Activated gamma-delta T cell treated with Interleukin-2 at 50 U/mL for 16 hours (primary cell): Measurements from ENCODE around the gene RAB29.
A peak's percentile ranks its signal among the peaks of the same experiment; 100 is the strongest.
"Not testable (repeated sequence)": the region's sequence is repeated elsewhere in the genome, so short reads cannot be mapped to it uniquely, and the experiment has no call there.

Source experiments
- DNase-seq: peaks from one replicate; pipeline ENCODE4 v3.0.0-alpha.2; 2020

RAB29 gene

DNA sequence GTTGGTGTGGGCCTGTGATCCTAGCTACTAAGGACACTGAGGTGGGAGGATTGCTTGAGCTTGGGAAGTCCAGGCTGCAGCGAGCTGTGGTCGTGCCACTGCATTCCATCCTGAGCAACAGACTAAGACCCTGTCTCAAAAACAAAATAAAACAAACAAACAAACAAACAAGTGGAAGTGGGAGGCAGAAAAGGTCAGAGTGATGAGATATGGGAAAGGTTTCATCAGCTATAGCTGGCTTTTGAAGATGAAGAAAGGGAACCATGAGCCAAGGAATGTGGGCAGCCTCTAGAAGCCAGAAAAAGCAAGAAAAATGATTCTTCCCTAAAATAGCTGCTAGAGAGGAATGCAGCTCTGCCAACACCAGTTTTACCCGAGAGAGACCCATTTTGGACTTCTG, 14.7 kb downstream of the RAB29 start:
- DNase-seq: no peak

- no peak for DNase-seq
These were observed 18.7 kb downstream of the RAB29 start for GRCh38 chr1:205756552-205756951.

- DNase-seq: no peak
These were observed 20.4 kb downstream of the RAB29 start for GRCh38 chr1:205754857-205755256.

DNA sequence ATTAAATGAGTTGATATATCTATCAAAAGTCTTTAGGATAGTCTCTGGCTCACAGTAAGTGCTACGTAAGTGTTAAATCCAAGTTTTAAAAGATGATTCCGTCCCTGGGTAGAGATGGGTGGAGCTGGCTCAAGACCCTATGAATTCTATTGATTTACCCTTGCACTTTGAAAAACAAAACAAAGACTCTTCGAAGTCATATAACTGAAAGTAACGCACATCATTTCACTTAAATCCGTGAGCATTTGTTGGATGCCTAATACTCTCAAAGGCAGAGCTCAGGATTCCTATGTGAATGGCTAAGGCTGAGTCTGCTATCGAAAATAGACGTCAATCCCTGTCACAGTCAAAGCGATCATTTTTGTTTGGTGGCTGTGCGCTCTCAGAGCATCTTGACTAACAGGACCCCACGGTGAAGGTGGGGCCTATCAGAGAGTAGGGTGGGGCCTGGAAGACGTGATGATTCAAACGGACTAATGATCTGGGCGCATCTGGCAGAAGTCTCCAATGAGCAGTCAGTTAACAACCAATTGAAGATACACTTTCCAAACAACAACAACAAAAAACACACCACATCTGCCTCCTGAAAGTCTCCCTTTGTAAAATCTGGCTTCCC, 24.1 kb downstream of the RAB29 start:
- no peak for DNase-seq

DNA sequence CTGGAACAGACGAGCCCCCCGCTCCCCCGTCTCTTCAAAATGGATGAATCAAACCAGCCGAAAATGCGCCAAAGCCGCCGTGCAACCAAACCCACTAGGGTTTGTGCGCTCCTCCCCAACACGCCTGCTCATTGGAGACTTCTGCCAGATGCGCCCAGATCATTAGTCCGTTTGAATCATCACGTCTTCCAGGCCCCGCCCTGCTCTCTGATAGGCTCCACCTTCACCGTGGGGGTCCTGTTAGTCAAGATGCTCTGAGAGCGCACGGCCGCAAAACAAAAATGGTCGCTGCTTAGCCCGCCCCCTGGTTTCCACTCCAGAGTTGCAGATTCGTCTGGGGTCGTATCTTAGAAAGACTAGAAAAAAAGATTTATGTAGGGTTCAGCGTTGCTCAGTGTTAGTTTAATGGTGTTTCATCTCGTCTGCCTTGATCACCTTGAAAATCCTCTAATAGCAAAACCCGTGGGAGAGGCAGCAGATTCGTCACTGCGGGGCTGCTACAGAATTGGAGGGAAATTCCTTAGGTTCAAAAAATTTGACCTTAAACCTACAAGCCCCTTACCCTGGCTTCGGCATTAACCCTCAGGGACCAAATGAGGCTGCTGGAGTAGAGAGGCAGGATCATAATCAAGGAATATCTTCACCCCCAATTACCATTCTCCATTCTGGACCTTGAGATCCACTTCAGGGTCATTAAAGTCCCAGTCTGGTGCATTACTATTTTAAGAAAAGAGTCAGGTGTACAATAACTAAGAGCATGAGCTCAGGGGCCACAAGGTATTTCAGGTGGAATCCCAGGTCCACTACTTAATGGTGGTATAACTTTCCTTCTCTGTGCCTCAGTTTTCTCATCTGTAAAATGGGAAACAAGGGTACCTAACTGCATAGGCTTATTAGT, 24.9 kb downstream of the RAB29 start, which contains the start of gene NUCKS1:
NUCKS1 (minus strand) TSS at position 45 of the 898 bp plus-strand sequence. CDS start 209 bp downstream, outside the sequence.
- peak; percentile 97 for DNase-seq

GRCh38 chr1:205749234-205750137, 25.8 kb downstream of the RAB29 start:
- DNase-seq: peak; percentile 96

GRCh38 chr1:205748403-205749233, 26.7 kb downstream of the RAB29 start:
- DNase-seq: no peak

- no peak for DNase-seq
These were observed 28.4 kb downstream of the RAB29 start for GRCh38 chr1:205746757-205747412.

- DNase-seq: no peak
These were observed 30.9 kb downstream of the RAB29 start for GRCh38 chr1:205744403-205744802.

GRCh38 chr1:205743977-205744376, 31.3 kb downstream of the RAB29 start:
- no peak for DNase-seq

GRCh38 chr1:205741681-205742080, 33.6 kb downstream of the RAB29 start:
- no peak for DNase-seq

GRCh38 chr1:205739348-205740160, 35.7 kb downstream of the RAB29 start:
- no peak for DNase-seq

DNA sequence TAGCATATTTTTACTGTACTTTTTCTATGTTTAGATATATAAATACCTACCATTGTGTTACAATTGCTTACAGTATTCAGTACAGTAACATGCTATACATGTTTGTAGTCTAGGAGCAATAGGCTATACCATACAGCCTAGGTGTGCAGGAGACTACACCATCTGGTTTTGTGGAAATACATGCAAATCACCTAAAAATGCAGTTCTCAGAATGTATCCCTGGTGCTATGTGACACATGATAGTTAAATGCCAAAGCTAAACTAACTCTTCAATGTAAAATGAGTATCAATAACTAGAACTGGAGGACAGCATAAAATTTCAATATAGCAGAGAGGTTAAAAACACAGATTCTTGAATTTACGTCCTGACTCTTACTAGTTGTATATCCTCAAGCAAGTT, 40.1 kb downstream of the RAB29 start:
- DNase-seq: no peak

- DNase-seq: no peak
These were observed 41.7 kb downstream of the RAB29 start for GRCh38 chr1:205733438-205734175.

GRCh38 chr1:205729945-205730610, 45.2 kb downstream of the RAB29 start:
- DNase-seq: no peak

DNA sequence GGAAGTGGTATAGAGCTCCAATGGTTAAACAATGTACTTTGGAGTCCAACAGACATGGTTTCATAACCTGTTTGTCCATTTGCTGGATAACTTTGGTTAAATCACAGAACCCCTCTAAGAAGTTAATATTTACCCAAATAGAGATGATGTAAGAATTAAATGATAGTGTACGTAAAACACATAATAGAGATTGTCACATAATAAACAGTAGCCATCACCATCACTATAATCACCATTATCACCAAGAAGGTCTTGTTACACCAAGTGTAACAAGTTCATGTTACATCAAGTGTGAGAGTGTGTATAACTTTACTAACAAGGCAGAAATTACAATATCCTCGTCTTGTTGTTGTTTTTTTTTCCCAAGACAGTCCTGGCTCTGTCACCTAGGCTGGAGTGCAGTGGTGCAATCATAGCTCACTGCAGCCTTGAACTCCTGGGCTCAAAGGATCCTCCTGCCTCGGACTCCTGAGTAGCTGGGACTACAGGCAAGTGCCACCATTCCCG, 48.6 kb downstream of the RAB29 start:
- no peak for DNase-seq

- no peak for DNase-seq
These were observed 49.8 kb downstream of the RAB29 start for GRCh38 chr1:205725514-205725913.

DNA sequence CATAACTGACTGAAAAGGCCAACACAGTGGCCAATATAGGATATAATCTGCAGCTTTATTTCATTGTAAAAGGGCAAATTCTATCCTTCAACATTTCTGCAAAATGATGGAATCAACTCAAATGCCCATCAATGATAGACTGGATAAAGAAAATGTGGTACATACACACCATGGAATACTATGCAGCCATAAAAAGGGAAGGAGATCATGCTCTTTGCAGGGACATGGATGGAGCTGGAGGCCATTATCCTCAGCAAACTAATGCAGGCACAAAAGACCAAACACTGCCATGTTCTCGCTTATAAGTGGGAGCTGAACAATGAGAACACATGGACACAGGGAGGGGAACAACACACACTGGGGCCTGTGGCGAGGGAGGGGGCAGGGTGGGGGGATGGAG, 54.5 kb downstream of the RAB29 start:
- not testable (repeated sequence) for DNase-seq

- DNase-seq: no peak
These were observed 55.5 kb downstream of the RAB29 start for GRCh38 chr1:205719762-205720161.
